Occipital lobe (tissue), 2 donors: ENCODE results near the gene VWA8. TPM values are rescaled to one million over a fixed set of nuclear protein-coding genes. Genes with fewer than 3 reads are reported as not detected.
"Not testable (repeated sequence)": the region's sequence is repeated elsewhere in the genome, so short reads cannot be mapped to it uniquely, and the experiment has no call there.

Source experiments
- DNase-seq: peaks from one replicate; lab custom pipeline; 2025; lab: John Stamatoyannopoulos, UW
- total RNA-seq: library from RNA; depleted of rRNA; stranded (reverse); fragments of >200 nt; gene quantifications from one replicate; pipeline ENCODE4 v1.2.3, GENCODE V29; 2014

The VWA8 gene
- total RNA-seq, 1 donor from 2014 or later: 53.7 TPM

DNA sequence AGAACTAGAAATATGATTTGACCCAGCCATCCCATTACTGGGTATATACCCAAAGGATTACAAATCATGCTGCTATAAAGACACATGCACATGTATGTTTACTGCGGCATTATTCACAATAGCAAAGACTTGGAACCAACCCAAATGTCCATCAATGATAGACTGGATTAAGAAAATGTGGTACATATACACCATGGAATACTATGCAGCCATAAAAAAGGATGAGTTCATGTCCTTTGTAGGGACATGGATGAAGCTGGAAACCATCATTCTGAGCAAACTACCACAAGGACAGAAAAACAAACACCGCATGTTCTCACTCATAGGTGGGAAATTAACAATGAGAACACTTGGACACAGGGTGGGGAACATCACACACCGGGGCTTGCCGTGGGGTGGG is 38.0 kb downstream of the VWA8 start:
- DNase-seq: not testable (repeated sequence)

DNA sequence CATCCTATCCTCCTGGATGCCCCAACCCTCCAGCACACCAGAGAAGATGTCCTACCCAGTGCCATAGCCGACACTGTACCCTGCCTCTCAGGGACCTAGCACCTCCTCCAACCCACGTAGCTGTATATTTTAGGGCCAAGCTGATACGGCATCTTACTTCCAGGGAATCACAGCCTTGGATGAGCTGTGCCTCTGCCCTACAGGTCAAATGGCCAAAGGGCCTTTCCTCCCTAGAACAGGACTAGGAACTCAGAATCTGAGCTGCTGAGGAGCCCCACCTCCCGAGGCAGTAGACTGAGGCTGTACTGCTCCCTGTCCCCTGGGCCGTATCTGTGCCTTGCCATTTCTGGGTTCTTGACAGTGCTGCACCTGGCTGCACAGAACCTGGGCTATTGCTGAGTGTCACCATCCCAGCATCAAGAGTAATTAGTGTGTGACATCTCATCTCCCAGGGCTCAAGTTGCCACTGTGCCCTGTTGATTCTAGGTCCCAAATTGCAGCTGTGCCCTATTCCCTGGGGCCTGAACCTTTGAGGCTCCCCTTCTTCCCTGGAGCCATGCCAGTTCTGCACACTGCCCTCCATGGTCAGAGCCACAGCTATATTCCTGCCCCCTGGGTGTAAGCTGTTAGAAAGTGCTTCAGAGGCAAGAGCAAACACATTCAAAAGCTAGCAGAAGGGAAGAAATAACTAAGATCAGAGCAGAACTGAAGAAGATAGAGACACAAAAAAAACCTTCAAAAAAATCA is 41.0 kb downstream of the VWA8 start:
- no peak for DNase-seq

DNA sequence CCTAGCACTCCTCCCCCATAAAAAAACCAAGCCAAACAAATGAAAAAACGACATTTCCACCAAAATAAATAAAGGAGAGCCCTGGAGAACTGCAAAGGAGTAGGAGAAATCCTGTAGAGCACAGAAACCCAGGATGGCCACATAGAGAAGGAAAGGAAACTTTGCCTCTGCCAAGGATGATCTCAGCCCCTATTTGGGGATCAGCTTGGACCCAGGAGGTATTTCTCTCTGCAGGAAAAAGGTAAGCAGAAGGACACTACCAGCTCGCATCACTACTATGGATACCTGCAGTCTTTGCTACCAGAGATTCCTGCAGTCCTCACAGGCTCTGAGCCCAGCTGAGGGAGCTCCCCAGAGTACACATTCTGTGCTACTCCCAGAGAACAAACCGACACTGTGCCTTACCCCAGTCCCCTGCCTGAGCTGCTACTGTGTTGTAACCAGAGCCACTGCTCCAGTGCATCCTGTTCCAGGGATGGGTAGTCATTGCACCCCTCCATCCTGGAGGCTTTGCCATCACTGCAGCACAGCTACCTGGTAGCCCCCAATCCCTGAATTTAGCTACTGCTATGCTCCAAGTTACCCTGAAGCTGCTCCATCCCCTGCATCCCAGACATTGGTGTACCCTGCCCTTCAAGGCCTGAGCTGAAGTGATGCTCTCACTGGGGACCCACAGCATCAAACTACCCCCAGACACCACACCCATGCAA is 41.7 kb downstream of the VWA8 start:
- no peak for DNase-seq

DNA sequence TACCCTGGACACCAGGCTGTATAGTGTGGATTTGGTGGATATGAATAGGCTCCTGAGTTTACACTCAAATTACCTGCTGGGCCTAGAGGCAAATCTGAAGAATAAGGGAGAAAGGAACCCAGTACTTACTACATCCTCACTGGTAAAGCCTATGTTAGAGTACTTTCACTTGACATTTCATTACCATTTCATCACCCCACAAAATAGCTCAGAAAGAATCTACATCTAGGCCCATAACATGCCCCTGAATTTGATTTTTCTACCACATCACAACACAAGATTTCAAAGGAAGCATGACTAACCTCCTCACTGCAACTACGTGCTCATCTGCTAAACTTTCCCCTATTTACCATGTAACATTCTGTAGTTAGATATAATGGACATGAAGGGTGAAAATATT is 43.3 kb downstream of the VWA8 start:
- no peak for DNase-seq

DNA sequence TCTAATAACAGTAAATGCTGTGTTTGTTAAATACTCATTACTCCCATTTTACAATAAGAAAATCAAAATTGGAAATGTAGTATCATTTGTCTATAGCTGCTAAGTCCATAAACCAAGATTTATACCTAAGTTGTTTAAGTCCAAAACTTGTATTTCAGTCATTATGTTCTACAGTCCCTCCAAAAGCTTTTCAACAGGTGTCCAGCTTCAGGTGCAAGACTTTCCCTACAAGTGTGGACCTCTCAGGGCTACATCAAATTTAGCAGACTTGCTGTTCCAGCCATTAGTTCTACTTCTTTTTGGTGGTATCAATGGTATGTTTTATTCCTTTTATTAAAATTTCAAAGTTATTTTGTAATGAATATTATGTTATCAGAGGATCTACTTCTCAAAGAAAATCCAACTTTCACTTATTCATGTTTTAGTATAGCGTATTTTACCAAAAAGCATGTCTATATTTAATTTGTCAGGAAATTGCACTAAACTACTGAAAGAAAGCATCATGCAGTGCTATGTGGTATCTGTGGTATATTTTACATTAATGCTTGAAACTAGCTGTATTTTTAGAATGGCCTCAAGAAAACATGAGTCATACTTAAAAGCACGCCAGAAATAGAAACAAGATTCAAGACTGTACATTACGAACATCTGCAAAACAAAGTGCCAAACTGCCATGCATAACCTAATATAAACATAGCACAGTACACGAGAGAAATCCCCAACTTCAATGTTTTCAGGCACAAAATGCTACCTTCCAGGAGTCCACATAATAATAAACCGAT is 44.5 kb downstream of the VWA8 start:
- no peak for DNase-seq

DNA sequence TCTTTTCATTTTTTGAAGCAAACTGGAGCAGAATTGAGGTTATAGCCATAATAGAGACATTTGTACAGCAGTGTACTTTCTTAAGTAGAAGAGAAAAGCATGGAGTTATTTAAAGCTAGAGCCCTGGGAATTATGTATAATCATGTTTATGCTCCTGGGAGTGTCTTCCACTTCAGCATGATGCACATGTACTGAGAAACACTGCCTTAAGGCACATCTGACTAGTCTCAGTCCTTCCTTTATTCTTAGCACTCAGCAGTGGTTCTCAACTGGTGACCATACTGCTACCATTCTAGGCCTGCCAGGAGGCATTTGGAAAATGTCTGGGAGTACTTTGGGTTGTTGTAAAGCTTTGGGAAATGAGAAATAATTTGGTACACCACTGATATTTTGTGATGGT is 45.8 kb downstream of the VWA8 start:
- DNase-seq: no peak

DNA sequence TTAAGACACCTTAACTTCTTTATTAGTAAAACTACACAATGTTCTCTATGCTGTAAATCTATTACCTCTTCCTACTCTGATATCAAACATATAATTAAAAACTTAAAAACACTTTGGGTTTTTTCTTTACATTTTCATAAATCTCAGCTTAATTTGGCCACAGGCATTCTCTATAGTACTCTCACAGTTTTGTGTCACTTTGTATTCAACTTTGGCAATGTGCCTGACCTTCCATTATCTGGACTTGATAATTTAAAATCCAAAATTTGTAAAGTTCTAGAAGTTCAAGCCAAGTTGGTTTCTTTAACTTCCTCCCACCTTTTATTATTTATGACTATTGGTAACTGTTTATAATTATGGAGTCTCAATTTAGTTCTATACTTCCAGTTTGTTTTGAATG is 46.4 kb downstream of the VWA8 start:
- DNase-seq: no peak

DNA sequence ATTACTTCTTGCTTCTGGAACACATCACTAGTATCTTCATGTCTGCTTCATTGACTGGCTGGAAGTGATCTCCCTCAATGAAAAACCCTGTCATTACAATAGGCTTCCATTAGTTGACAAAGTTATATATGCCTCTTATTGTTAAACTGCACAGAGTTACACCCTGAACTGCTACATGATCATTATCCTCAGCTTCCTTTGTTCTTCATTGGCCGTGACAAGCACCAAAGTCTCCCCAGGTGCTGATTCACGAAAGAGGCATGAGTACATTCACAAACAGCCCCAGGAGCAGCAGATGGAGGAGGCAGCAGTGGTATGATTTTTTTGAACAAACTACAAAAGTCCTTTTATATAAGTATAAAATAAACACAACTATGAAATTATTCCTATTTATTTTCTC is 51.4 kb downstream of the VWA8 start:
- no peak for DNase-seq

DNA sequence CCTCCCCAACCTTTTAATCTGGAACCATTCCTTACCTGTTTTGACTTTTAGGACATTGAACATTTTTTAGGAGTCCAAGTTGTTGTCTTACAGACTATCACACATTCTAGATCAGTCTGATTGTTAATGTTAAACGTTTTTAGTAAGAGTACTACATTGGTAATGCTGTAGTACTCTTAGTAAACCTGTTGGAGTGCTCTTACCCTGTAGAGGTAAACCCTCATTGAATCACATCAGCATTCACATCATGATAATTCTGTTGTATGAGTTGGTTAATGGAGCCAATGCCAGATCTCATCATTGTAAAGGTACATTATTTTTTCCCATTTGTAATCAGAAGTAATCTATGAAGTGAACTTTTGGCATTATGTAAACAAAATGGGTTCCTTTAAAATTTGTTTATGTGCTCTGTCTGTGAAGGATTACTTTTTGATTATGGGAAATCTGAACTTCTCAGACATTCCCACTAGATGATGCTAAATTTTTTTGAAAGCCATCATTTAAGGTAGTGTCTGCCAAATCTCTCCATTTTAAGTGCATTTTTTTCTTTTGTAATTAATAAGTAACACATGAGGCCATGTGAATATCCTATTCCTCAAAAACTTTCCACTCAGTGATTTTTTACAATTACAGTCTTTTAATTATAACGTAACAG is 55.2 kb downstream of the VWA8 start:
- no peak for DNase-seq

DNA sequence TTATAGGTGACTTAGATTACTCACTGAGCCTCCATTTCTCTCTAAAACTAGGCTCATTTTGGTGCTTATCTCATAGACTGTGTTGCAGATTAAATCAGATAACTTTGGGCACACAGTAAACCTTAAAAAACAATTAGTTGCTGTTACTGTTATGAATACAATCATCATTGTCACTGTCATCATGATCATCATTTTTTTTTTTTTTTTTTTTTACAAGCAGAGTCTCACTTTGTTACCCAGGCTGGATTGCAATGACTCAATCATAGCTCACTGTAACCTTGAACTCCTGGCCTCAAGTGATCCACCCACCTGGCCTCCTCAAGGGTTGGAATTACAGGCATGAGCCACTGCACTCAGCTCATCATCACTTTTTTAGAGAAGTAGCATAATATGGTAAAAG is 60.0 kb downstream of the VWA8 start:
- no peak for DNase-seq

DNA sequence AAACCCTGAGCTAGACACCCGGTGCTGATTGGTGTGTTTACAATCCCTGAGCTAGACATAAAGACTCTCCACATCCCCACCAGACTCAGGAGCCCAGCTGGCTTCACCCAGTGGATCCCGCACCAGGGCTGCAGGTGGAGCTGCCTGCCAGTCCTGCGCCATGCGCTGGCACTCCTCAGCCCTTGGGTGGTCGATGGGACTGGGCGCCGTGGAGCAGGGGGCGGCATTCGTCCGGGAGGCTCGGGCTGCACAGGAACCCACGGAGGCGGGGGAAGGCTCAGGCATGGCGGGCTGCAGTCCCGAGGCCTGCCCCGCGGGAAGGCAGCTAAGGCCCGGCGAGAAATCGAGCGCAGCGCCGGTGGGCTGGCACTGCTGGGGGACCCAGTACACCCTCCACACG is 62.5 kb downstream of the VWA8 start:
- DNase-seq: not testable (repeated sequence)

DNA sequence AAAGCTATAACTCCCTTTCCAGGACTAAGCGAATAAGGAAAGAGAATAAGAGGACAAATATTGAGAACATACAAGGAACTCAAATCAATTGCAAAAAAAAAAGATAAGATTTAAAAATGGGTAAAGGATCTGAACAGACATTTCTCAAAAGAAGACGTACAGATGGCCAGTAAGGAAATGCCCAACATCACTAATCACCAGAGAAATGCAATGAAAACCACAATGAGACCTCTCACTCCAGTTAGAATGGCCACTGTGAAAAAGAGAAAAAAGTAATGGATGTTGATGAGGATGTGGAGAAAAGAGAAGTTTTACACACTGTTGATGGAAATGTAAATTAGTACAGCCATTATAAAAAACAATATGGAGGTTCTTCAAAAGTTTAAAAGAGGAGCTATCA is 63.8 kb downstream of the VWA8 start:
- DNase-seq: no peak

DNA sequence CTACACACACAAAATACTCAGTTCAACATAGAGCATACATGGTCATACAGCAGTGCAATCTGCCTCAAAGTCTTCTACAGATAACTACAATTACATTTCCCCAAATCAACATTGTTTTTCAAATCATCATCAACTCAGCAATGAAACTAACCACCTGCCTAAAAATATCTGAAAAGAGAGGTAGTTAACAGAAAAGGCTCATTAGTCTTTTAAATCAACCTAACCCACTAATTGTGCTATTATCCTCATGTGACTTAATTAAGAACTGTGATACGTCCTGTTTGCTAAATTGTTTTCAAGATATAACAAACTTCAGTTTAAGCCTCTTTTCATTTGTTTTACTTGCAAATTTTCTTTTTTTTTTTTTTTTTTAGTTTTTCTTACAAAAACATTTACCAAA is 65.4 kb downstream of the VWA8 start:
- DNase-seq: no peak

DNA sequence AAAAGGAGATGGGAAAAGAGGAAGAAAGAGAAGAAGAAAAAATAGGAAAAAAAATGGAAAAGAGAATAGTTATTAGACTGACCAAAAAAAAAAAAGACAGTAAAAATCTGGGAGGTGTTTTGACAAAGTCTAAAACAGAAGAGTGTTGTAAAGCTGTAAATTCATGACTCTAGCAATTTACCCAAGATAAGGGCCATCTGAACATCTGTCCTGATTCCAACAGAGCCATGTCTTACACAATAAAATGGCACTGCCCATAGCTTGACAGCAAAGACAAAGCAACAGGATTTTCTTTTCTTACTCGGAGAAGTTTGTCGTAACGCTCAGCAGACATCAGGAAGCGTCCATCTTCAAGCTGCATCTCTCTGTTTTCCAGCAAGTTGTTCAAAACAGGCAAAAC is 69.8 kb downstream of the VWA8 start:
- DNase-seq: no peak

DNA sequence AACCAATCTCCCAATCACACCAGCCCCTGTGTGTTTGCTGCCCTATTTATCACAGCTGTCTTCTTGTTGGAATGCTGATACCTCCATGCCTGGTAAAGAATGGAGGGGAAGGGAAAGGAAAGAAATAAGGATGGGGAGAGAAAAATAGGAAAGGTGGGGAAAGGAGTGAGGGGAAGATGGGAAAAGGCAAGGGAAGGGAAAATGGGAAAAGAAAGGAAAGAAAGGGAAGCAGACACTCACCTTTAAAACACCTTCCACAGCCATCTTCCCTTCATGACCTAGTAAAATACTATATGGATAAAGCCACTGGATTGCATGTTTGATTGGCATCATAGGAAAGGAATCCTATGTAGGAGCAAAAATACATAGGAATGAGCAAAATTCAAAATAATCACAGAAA is 77.8 kb downstream of the VWA8 start:
- no peak for DNase-seq

DNA sequence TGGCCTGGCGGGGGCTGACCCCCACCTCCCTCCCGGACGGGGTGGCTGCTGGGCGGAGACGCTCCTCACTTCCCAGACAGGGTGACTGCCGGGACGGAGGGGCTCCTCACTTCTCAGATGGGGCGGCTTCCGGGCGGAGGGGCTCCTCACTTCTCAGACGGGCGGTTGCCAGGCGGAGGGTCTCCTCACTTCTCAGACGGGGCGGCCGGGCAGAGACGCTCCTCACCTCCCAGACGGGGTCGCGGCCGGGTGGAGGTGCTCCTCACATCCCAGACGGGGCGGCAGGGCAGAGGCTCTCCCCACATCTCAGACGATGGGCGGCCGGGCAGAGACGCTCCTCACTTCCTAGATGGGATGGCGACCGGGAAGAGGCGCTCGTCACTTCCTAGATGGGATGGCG is 79.0 kb downstream of the VWA8 start:
- not testable (repeated sequence) for DNase-seq

DNA sequence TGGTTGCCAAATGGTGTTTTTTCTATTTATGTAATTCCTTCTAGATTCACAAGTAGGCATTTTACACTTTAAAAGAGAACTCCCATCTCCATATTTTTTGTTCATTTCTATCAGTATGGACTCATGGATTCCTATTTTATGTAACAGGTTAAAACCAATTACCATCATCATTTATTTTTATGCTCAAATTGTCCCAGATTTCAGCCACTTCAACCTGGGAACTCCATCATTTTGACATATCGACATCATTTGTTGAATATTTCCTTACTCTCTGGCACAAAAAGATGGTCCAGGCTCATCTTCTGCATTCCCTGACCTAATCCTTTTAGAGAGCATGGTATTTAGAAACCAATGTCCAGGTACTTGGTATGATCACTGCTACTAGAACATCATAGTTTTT is 79.9 kb downstream of the VWA8 start:
- DNase-seq: no peak

DNA sequence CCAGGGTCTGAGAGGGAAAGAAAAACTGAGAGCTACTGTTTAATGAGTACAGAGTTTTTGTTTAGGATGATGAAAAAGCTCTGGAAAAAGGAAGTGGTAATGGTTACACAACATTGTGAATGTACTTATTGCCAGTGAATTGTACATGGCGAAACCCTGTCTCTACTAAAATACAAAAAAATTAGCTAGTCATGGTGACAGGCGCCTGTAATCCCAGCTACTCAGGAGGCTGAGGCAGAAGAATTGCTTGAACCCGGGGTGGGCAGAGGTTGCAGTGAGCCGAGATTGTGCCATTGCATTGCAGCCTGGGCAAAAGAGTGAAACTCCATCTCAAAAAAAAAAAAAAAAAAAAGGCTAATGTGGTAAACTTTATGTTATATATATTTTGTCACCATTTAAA is 96.3 kb downstream of the VWA8 start:
- no peak for DNase-seq

DNA sequence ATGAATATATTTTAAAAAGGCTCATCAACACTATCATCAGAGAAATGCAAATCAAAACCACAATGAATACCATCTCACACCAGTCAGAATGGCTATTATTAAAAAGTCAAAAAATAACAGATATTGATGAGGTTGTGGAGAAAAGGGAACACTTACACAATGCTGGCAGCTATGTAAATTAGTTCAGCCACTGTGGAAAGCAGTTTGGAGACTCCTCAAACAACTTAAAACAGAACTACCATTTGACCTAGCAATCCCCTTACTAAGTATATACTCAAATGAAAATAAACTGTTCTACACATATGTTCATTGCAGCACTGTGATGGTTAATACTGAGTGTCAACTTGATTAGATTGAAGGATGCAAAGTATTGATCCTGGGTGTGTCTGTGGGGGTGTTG is 98.2 kb downstream of the VWA8 start:
- not testable (repeated sequence) for DNase-seq

DNA sequence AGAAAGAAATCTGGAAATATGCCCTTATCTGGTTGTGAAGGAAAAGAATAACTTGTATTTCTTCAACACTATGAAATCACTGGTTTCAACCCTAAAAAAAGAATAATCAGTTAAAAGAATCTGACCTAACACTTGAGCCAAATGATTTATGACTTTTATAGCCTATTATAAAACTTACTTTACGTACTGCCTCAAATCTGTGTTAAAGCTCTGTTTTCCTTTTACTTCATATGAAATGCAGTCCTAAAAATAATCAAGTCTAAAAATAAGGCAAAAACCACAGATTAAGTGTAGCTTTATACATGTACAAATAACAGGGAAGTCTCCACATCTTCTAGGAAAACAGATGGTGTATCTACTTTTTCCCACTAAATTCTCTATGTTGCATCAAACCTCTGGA is 101.3 kb downstream of the VWA8 start:
- DNase-seq: no peak

DNA sequence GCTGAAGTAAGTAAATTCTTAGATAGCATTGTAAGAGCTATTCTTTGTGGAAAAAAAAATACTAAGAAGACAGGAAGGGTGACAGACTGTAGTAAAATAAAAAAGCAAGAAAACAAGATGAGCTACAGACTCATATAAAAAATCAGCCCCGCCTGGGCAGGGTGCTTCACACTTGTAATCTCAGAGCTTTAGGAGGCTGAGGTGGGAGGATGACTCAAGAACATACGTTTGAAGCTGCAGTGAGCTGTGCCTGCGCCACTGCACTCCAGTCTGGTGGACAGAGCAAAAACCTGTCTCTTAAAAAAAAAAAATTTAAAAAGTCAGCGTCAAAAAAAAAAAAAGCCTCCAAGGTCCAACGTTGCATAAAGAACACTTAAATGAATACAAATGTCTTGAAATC is 102.1 kb downstream of the VWA8 start:
- DNase-seq: no peak

DNA sequence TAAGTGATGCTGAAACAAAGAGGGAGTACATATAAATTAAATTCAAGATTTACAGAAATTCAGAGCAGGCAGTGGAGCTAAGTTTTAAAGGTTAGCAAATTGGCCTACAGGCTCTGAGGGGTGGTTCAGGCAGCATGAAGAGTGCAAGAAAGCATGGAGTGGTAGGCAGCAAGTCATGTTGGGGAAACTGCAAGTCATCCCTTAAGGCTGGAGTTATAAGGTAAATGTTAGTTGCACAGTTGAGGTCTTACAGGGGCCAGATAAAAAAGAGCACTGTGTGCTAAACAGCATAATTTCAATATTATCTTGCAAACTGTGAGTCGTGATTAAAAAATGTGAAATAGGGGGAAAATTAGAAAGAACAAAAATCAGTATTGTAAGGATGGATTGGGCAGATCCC is 106.2 kb downstream of the VWA8 start:
- no peak for DNase-seq
